Measurements from ENCODE around the gene UGT1A9.
"Not testable (repeated sequence)": the region's sequence is repeated elsewhere in the genome, so short reads cannot be mapped to it uniquely, and the experiment has no call there.

The UGT1A9 gene

GRCh38 chr2:233680361-233681045 lies 8.8 kb downstream of the UGT1A9 start:
- no peak for DNase-seq (ENCODE audit: low read depth in 2 of 2)

- no peak for DNase-seq (ENCODE audit: low read depth in 2 of 2)
Measured at GRCh38 chr2:233681521-233682099, 9.9 kb downstream of the UGT1A9 start, which contains the start of gene UGT1A7. TSS of gene UGT1A7 (plus strand) at chr2:233681901. CDS start at chr2:233681938, 37 bp downstream.

- DNase-seq (ENCODE audit: low read depth in 2 of 2) = no peak
Measured at GRCh38 chr2:233684640-233685039, 12.9 kb downstream of the UGT1A9 start.

GRCh38 chr2:233686928-233687327 lies 15.2 kb downstream of the UGT1A9 start:
- DNase-seq (ENCODE audit: low read depth in 2 of 2) = no peak

- no peak for DNase-seq (ENCODE audit: low read depth in 2 of 2)
Measured at GRCh38 chr2:233688341-233688740, 16.6 kb downstream of the UGT1A9 start.

- DNase-seq (ENCODE audit: low read depth in 2 of 2) = no peak
Measured at GRCh38 chr2:233689031-233689430, 17.3 kb downstream of the UGT1A9 start.

- no peak for DNase-seq (ENCODE audit: low read depth in 2 of 2)
Measured at GRCh38 chr2:233689501-233689900, 17.8 kb downstream of the UGT1A9 start.

- DNase-seq (ENCODE audit: low read depth in 2 of 2) = no peak
Measured at GRCh38 chr2:233690444-233690843, 18.7 kb downstream of the UGT1A9 start.

GRCh38 chr2:233691443-233692433 lies 20.0 kb downstream of the UGT1A9 start:
- DNase-seq (ENCODE audit: low read depth in 2 of 2) = no peak

- no peak for DNase-seq (ENCODE audit: low read depth in 2 of 2)
Measured at GRCh38 chr2:233692648-233693047, 20.9 kb downstream of the UGT1A9 start, which contains the start of gene UGT1A6. TSS of gene UGT1A6 (plus strand) at chr2:233692890. CDS start at chr2:233693005, 115 bp downstream.

- no peak for DNase-seq (ENCODE audit: low read depth in 2 of 2)
Measured at GRCh38 chr2:233693963-233694362, 22.3 kb downstream of the UGT1A9 start.

GRCh38 chr2:233698740-233699139 lies 27.0 kb downstream of the UGT1A9 start:
- DNase-seq (ENCODE audit: low read depth in 2 of 2) = no peak

- no peak for DNase-seq (ENCODE audit: low read depth in 2 of 2)
Measured at GRCh38 chr2:233699424-233700027, 27.8 kb downstream of the UGT1A9 start.

GRCh38 chr2:233700028-233700635 lies 28.4 kb downstream of the UGT1A9 start:
- DNase-seq (ENCODE audit: low read depth in 2 of 2) = no peak

- DNase-seq (ENCODE audit: low read depth in 2 of 2) = not testable (repeated sequence)
Measured at GRCh38 chr2:233700842-233701241, 29.1 kb downstream of the UGT1A9 start.

- DNase-seq (ENCODE audit: low read depth in 2 of 2) = no peak
Measured at GRCh38 chr2:233702238-233702637, 30.5 kb downstream of the UGT1A9 start.

GRCh38 chr2:233705911-233706506 lies 34.3 kb downstream of the UGT1A9 start:
- no peak for DNase-seq (ENCODE audit: low read depth in 2 of 2)

- no peak for DNase-seq (ENCODE audit: low read depth in 2 of 2)
Measured at GRCh38 chr2:233706720-233707119, 35.0 kb downstream of the UGT1A9 start.

- no peak for DNase-seq (ENCODE audit: low read depth in 2 of 2)
Measured at GRCh38 chr2:233707940-233708644, 36.4 kb downstream of the UGT1A9 start.

- DNase-seq (ENCODE audit: low read depth in 2 of 2) = no peak
Measured at GRCh38 chr2:233708942-233709341, 37.2 kb downstream of the UGT1A9 start.

Measured in stimulated activated CD8-positive, alpha-beta memory T cell treated with anti-CD3 and anti-CD28 coated beads, Interleukin-7, amount 100 ng/mL, for 4 hours (primary cell).